GM23338 (cell line): Measurements from ENCODE around the gene GAS6.

Experiments
- CREB1 ChIP-seq: fragments of 250-450 bp; sonication (Bioruptor Pico); IDR thresholded peaks from 2 replicates; pipeline ENCODE4 v1.5.0; 2020; ENCODE audit warnings: low read depth, mild to moderate bottlenecking, moderate library complexity
- EZH2 ChIP-seq: fragments of 200-600 bp; sonication (generic); IDR thresholded peaks from one replicate; pipeline ENCODE4 v1.8.0; 2017; ENCODE audit warnings: antibody characterized with exemption, mild to moderate bottlenecking, low read depth; ENCODE audit not compliant: unreplicated experiment
- NANOG ChIP-seq: IDR thresholded peaks from 2 replicates; pipeline ENCODE4 v1.6.1; 2016; ENCODE audit warnings: antibody characterized with exemption, borderline replicate concordance
- POLR2AphosphoS5 ChIP-seq: IDR thresholded peaks from 2 replicates; pipeline ENCODE4 v1.6.1; 2016; ENCODE audit warnings: antibody characterized with exemption, low read depth
- ZNF331 ChIP-seq: fragments of 250-450 bp; sonication (Bioruptor Pico); IDR thresholded peaks from 2 replicates; pipeline ENCODE4 v1.5.0; 2020; ENCODE audit warnings: low read depth, mild to moderate bottlenecking, moderate library complexity
- TF ChIP-seq, protein P1 (sequence below), 2 experiments: fragments of 200-600 bp in 1 of 2; sonication (generic) in 1 of 2; conservative IDR thresholded peaks; 2 replicates each; pipeline versions ENCODE4 v1.5.1 to v1.6.1; 2016 to 2017; ENCODE audit warnings: antibody characterized with exemption in 2 of 2, low read depth in 2 of 2, mild to moderate bottlenecking in 2 of 2, moderate library complexity in 1 of 2
- TF ChIP-seq, protein P2 (sequence below): IDR thresholded peaks from one replicate; pipeline ENCODE4 v1.6.1; 2018; ENCODE audit warnings: antibody characterized with exemption; ENCODE audit not compliant: unreplicated experiment

DNA sequence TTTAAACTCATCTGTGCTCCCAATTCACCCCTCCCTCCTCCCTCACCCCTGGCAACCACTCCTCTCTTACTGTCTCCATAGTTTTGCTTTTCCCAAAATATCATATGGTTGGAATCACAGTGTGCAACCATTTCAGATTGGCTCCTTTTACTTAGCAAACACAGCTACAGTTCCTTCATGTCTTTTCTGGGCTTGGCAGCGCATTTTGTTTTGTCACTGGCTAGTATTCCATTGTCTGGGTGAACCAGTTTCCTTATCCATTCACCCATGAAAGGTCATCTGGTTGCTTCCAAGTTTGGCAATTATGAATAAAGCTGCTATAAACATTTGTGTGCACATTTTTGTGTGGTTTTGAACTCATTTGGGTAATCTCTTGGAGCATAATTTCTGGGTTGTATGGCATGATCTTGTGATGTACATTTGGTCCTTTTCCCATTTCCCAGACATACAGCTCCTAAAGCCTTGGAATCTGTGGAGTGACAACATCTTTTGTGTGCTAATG lies 23.9 kb upstream of the GAS6 start:
- TF ChIP-seq POLR2AphosphoS5, result no peak
- TF ChIP-seq, protein P1, sequence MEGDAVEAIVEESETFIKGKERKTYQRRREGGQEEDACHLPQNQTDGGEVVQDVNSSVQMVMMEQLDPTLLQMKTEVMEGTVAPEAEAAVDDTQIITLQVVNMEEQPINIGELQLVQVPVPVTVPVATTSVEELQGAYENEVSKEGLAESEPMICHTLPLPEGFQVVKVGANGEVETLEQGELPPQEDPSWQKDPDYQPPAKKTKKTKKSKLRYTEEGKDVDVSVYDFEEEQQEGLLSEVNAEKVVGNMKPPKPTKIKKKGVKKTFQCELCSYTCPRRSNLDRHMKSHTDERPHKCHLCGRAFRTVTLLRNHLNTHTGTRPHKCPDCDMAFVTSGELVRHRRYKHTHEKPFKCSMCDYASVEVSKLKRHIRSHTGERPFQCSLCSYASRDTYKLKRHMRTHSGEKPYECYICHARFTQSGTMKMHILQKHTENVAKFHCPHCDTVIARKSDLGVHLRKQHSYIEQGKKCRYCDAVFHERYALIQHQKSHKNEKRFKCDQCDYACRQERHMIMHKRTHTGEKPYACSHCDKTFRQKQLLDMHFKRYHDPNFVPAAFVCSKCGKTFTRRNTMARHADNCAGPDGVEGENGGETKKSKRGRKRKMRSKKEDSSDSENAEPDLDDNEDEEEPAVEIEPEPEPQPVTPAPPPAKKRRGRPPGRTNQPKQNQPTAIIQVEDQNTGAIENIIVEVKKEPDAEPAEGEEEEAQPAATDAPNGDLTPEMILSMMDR (conservative IDR thresholded peaks at IDR 0.05; ENCODE audit: low read depth in 2 of 2), result no peak
- TF ChIP-seq NANOG, result no peak
- TF ChIP-seq, protein P2, sequence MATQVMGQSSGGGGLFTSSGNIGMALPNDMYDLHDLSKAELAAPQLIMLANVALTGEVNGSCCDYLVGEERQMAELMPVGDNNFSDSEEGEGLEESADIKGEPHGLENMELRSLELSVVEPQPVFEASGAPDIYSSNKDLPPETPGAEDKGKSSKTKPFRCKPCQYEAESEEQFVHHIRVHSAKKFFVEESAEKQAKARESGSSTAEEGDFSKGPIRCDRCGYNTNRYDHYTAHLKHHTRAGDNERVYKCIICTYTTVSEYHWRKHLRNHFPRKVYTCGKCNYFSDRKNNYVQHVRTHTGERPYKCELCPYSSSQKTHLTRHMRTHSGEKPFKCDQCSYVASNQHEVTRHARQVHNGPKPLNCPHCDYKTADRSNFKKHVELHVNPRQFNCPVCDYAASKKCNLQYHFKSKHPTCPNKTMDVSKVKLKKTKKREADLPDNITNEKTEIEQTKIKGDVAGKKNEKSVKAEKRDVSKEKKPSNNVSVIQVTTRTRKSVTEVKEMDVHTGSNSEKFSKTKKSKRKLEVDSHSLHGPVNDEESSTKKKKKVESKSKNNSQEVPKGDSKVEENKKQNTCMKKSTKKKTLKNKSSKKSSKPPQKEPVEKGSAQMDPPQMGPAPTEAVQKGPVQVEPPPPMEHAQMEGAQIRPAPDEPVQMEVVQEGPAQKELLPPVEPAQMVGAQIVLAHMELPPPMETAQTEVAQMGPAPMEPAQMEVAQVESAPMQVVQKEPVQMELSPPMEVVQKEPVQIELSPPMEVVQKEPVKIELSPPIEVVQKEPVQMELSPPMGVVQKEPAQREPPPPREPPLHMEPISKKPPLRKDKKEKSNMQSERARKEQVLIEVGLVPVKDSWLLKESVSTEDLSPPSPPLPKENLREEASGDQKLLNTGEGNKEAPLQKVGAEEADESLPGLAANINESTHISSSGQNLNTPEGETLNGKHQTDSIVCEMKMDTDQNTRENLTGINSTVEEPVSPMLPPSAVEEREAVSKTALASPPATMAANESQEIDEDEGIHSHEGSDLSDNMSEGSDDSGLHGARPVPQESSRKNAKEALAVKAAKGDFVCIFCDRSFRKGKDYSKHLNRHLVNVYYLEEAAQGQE, result no peak
- no peak for TF ChIP-seq EZH2
- TF ChIP-seq ZNF331, result no peak
- no peak for TF ChIP-seq CREB1 (CRISPR knock-in tag)
